Mesothelial cell of epicardium (in vitro differentiated cells): Measurements from ENCODE around the gene GALNT5. TPM values are rescaled to one million over a fixed set of nuclear protein-coding genes. Genes with fewer than 3 reads are reported as not detected.

ENCODE experiments used
- DNase-seq, 2 experiments: peaks; one replicate each; pipeline ENCODE4 v3.0.0; 2021; ENCODE audit warnings: low spot score in 2 of 2; ENCODE audit not compliant: unreplicated experiment in 2 of 2
- H3K27ac Mint-ChIP-seq: 2 replicates; pipeline ENCODE4 v1.8.0; 2021; ENCODE audit warnings: mixed read lengths
- H3K27me3 Mint-ChIP-seq: 2 replicates; pipeline ENCODE4 v1.8.0; 2021; ENCODE audit warnings: low read depth, mixed read lengths
- H3K36me3 Mint-ChIP-seq: 2 replicates; pipeline ENCODE4 v1.8.0; 2021; ENCODE audit warnings: mixed read lengths
- H3K4me1 Mint-ChIP-seq: 2 replicates; pipeline ENCODE4 v1.8.0; 2021; ENCODE audit warnings: mixed read lengths
- H3K4me3 Mint-ChIP-seq: 2 replicates; pipeline ENCODE4 v1.8.0; 2021; ENCODE audit warnings: mild to moderate bottlenecking, moderate library complexity, mixed read lengths
- H3K9me3 Mint-ChIP-seq: 2 replicates; pipeline ENCODE4 v1.8.0; 2021; ENCODE audit warnings: mixed read lengths
- CTCF ChIP-seq: fragments of 200-600 bp; sonication (generic); IDR thresholded peaks from one replicate; pipeline ENCODE4 v1.5.0; 2021; ENCODE audit warnings: antibody characterized with exemption; ENCODE audit not compliant: unreplicated experiment
- total RNA-seq: library from RNA; stranded (reverse); gene quantifications from 3 replicates; pipeline ENCODE4 v1.2.1, GENCODE V29; 2021

Gene GALNT5
- total RNA-seq, 1 donor from 2014 or later: 1.3 TPM

GRCh38 chr2:157349949-157350515, 92.5 kb downstream of the GALNT5 start:
- no peak for TF ChIP-seq CTCF
- Mint-ChIP-seq H3K4me3 (no peak overlapping the region), H3K36me3 (no peaks in the 10 kb centered on the region), H3K27me3 (no peaks in the 10 kb centered on the region), H3K27ac (no peak overlapping the region), H3K4me1 (no peaks in the 10 kb centered on the region), H3K9me3 (peaks cover 5% of the 10 kb centered on the region)
- no peak for DNase-seq

GRCh38 chr2:157355618-157356017, 98.1 kb downstream of the GALNT5 start:
- Mint-ChIP-seq H3K9me3 (no peaks in the 10 kb centered on the region), H3K4me1 (no peaks in the 10 kb centered on the region), H3K27me3 (no peaks in the 10 kb centered on the region), H3K36me3 (no peaks in the 10 kb centered on the region), H3K27ac (no peak overlapping the region), H3K4me3 (no peak overlapping the region)
- DNase-seq: no peak
- no peak for TF ChIP-seq CTCF

GRCh38 chr2:157359628-157360027, 102.1 kb downstream of the GALNT5 start:
- no peak overlapping the region for H3K4me3 Mint-ChIP-seq
- H3K36me3 Mint-ChIP-seq: peaks cover 3% of the 10 kb centered on the region
- H3K9me3 Mint-ChIP-seq: peaks cover 21% of the 10 kb centered on the region
- no peaks in the 10 kb centered on the region for H3K27me3 Mint-ChIP-seq
- no peak overlapping the region for H3K27ac Mint-ChIP-seq
- no peak for TF ChIP-seq CTCF
- no peak for DNase-seq
- H3K4me1 Mint-ChIP-seq: no peaks in the 10 kb centered on the region

GRCh38 chr2:157361526-157361925, 104.0 kb downstream of the GALNT5 start:
- Mint-ChIP-seq H3K36me3 (peaks cover 3% of the 10 kb centered on the region), H3K4me1 (peaks cover 4% of the 10 kb centered on the region), H3K9me3 (peaks cover 21% of the 10 kb centered on the region), H3K27me3 (no peaks in the 10 kb centered on the region), H3K4me3 (no peak overlapping the region), H3K27ac (no peak overlapping the region)
- no peak for TF ChIP-seq CTCF
- DNase-seq: no peak

GRCh38 chr2:157362627-157363026, 105.1 kb downstream of the GALNT5 start:
- Mint-ChIP-seq H3K4me1 (peaks cover 4% of the 10 kb centered on the region), H3K27me3 (no peaks in the 10 kb centered on the region), H3K27ac (no peak overlapping the region), H3K4me3 (no peak overlapping the region), H3K36me3 (peaks cover 3% of the 10 kb centered on the region), H3K9me3 (peaks cover 21% of the 10 kb centered on the region)
- TF ChIP-seq CTCF: no peak
- DNase-seq: no peak

GRCh38 chr2:157363612-157364101, 106.2 kb downstream of the GALNT5 start:
- peaks cover 24% of the 10 kb centered on the region for H3K9me3 Mint-ChIP-seq

More at GRCh38 chr2:157363612-157364101, 106.2 kb downstream of the GALNT5 start:
- DNase-seq: no peak
- Mint-ChIP-seq H3K27ac (no peak overlapping the region), H3K4me1 (peaks cover 4% of the 10 kb centered on the region), H3K27me3 (no peaks in the 10 kb centered on the region), H3K4me3 (no peak overlapping the region), H3K36me3 (peaks cover 3% of the 10 kb centered on the region)
- no peak for TF ChIP-seq CTCF
